Islet precursor cell (in vitro differentiated cells): Measurements from ENCODE around the gene CBR1.
"Not testable (repeated sequence)": the region's sequence is repeated elsewhere in the genome, so short reads cannot be mapped to it uniquely, and the experiment has no call there.

ENCODE experiments used
- DNase-seq: peaks from one replicate; pipeline ENCODE4 v3.0.0-alpha.2; 2018

CBR1 gene

GRCh38 chr21:36052860-36053714 lies 16.7 kb upstream of the CBR1 start:
- DNase-seq, result no peak

- no peak for DNase-seq
These were observed 16.1 kb upstream of the CBR1 start for GRCh38 chr21:36053715-36054062.

DNA sequence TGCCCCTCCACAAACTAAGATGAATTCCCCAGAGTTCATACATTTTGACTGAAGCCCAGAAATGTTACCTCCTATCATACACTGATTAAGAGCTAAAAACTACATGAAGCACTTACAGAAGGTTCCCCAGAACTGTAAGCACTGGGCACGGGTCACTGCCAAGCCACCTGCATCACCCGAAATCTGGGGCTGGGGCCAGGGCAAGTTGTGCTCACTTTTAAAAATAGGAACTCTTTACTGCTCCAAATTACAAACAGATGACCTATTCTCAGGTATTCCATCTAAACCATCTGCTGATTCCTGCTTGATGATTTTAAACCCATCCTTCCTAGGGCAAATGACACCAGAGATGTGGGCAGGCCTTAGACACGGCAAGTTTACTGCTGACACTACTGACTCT lies 14.3 kb upstream of the CBR1 start:
- no peak for DNase-seq

DNA sequence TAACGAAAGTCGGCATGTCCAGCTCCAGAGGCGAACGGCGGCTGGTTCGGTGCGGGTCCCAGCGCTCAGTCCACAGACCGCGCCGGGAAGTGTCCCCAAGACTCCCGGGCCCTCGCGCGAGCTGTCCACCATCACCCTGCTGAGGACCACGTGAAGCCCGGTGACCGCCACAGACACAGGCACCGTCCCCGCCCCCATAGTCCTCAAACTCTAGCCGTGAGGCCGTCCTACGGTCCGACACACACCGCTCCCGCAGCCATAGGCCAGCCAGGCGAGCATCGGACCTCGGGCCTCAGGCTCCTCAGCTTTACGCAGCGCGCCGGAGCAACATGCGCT lies 10.0 kb upstream of the CBR1 start:
- DNase-seq, result peak; percentile 79

- peak; percentile 95 for DNase-seq
These were observed 9.5 kb upstream of the CBR1 start, which contains the start of gene SETD4 for GRCh38 chr21:36060159-36060921. SETD4 (minus strand) TSS chr21:36060526; CDS start chr21:36058888, 1,638 bp downstream.

- no peak for DNase-seq
These were observed 8.4 kb upstream of the CBR1 start for GRCh38 chr21:36061445-36061844.

GRCh38 chr21:36063375-36064084 lies 6.3 kb upstream of the CBR1 start:
- DNase-seq, result no peak

GRCh38 chr21:36064085-36064460 lies 5.8 kb upstream of the CBR1 start:
- no peak for DNase-seq

GRCh38 chr21:36065497-36066036 lies 4.3 kb upstream of the CBR1 start:
- DNase-seq, result no peak

DNA sequence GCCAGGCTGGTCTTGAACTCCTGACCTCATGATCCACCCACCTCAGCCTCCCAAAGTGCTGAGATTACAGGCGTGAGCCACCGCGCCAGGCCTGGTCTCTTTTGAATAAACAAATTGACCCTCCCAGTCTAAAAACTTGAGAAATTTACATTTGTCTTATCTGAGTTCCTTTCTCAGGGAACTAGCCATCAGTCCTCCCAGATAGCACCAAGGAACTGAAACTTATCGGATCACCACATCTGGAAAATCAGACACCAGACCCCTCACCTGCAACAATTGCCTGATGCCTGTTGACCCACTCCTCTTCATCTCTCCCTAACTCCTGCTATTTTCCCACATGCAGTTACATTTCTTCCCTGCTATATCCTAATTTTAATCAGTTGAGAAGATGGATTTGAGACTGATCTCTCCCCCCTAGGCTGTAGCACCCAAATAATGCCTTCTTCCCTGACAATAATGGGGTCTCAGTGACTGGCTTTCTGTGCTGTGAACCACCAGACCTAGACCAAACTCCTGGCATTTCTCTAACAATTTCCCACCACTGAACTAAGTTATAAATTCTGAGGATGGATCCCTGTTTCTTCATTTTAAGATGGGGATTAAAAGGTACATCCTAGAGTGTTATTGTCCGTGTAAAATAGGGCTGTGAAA lies 951 bp upstream of the CBR1 start:
- no peak for DNase-seq

GRCh38 chr21:36070999-36071398 lies 1.2 kb downstream of the CBR1 start:
- DNase-seq, result no peak

DNA sequence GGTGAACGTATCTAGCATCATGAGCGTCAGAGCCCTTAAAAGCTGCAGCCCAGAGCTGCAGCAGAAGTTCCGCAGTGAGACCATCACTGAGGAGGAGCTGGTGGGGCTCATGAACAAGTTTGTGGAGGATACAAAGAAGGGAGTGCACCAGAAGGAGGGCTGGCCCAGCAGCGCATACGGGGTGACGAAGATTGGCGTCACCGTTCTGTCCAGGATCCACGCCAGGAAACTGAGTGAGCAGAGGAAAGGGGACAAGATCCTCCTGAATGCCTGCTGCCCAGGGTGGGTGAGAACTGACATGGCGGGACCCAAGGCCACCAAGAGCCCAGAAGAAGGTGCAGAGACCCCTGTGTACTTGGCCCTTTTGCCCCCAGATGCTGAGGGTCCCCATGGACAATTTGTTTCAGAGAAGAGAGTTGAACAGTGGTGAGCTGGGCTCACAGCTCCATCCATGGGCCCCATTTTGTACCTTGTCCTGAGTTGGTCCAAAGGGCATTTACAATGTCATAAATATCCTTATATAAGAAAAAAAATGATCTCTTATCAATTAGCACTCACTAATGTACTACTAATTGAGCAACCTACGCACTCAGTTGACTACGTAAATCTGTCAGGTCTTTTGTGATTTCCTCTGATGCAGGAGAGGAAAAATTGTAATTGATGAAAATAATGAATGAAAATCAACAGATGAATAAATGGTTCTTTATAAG lies 2.8 kb downstream of the CBR1 start:
- DNase-seq, result no peak

- no peak for DNase-seq
These were observed 3.4 kb downstream of the CBR1 start for GRCh38 chr21:36073181-36073580.

DNA sequence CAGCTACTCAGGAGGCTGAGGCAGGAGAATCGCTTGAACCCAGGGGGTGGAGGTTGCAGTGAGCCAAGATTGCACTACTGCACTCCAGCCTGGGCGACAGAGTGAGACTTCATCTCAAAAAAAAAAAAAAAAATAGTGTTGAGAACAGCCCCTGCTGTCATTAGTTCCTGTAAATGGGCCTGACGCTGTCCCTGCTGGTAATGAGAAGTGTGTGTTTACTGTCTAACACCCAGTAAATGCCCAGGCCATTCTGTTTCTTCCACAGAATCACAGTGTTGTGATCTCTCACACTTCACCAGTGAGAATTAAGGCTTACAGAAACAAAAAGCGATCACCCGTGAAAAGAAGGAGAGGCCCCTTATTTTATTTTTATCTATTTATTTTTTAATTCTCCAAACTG lies 4.1 kb downstream of the CBR1 start:
- DNase-seq, result not testable (repeated sequence)

DNA sequence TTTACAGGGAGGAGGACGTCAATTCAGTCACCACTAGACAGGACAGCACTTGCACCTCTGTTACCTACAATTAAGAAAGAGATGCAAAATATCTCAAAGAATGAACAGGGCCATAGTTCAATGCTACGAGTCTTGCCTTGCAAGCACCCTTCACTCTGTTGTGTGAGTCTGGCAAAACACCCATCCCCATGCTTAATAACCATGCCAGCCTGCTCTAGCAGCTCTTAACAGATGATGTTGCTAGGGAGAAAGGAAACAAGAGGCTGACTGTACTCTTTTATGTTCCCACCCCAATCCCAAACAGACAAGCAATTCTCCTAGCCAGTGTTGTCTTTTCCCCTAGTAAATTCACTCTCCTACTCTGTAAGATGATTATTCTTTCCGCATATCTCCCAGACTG lies 5.3 kb downstream of the CBR1 start:
- DNase-seq, result no peak

DNA sequence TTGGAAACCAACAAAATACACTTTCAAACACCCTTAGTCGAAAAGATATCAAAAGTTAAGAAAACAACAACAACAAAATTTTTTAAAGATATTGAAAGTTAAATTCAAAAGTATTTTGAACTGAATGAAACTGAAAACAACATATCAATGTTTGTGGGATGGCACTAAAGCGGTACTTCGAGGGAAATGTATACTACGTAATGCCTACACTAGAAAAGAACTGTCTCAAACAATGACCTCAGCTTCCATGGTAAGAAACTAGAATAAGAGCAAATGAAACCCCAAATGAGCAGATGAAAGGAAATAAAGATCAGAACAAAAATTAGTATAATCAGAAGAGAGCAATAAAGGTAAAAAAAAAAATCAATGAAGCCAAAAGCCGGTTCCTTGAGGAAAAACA lies 6.1 kb downstream of the CBR1 start:
- DNase-seq, result no peak

DNA sequence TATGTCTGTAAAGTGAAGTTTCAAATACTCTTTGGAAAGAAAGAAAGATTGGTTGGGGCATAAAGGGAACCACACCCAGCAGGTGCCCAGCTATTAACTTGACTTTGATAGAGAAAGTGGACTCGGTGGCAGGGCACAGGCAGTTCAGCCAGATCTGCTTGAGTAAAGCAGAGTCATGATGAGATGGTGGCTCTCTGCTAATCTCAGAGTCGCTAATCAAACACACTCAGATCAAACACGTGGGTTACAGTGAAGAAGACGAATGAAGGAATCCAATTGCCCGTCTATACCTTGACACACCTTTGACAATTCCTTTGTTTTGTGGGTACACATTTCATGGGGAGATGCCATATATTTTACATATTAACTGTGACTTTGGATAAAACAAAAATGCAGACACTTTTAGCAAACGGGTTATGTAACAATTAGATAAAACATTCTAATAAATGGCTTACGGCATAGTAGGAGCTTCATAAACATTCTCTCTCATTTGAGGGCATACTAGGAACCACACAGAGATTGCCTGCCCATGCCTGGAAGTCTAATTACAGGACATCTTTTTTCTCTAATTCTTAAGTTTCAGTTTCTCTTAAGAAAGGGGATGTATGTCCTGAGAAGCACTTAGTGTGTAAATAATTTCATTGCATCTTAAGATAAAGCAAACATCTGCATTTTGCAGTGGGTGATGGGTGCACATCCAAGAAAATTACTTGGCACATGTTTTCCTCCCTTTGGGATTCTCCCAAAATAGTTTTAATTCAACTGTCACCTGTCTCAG lies 7.2 kb downstream of the CBR1 start:
- no peak for DNase-seq

DNA sequence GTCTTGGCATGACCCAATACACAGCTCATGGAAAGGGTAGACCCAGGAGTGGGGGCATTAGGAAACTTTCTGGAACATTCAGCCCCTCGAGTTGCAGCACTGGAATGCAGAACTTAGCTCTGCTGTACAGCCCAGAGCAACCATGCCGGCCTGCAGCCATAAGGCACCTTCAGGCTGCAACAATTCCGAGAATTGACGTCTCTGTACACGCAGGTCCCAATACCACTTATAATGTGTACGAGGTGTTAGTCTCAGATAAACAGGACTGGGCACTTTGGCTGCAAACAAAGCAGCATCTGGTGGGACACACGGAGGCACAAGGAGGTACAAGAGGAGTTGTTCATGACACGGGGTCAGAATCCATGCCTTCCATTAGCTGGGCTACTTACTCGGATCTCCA lies 7.9 kb downstream of the CBR1 start:
- DNase-seq, result no peak

- DNase-seq, result no peak
These were observed 9.3 kb downstream of the CBR1 start for GRCh38 chr21:36079010-36079649.

- DNase-seq, result no peak
These were observed 9.8 kb downstream of the CBR1 start for GRCh38 chr21:36079671-36080070.

- DNase-seq, result no peak
These were observed 10.6 kb downstream of the CBR1 start for GRCh38 chr21:36080386-36080785.
